HG03521 (cell line): ENCODE data around the gene GNAQ.

Experiments used
- ATAC-seq: cut with Tn5 transposase; IDR thresholded peaks from one replicate; pipeline ENCODE4 v1.9.1; 2021; ENCODE audit warnings: mild to moderate bottlenecking, moderate library complexity; ENCODE audit not compliant: unreplicated experiment

Gene GNAQ

DNA sequence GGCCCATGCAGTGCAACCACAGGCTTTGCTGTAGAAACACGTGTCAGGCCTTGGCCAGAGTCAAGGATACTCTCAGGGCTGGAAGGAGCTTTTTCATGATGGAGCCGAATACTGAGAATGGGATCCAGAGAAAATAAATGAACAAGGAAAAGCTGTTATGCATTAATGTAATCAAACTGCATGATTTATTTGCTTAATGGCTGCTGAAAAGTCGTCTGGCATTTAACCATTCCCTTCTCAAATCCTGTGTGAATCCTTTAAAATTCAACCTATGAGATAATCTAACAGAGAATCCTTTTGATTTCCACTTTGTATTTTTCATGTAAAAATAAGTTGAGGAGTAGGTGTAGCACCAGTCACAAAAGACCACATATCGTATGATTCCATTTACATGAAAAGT, 359.4 kb downstream of the GNAQ start:
- ATAC-seq = no peak

DNA sequence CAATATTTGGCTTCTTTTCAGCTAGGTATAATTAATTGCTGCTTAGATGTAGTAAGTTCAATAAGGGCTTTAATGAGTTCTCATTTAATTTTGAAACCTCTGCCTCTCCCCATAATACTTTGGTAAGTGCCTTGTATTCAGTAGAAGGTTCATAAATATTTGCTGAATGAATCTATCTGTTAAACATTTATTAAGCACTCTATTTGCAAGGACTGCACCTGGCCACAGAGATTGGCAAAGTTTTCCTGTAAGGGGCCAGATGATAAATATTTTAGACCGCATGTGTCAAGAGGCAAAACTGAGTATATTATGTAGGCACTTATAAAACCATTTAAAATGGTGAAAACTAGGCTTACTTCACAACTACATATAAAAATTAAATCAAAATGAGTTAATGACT, 364.5 kb downstream of the GNAQ start:
- ATAC-seq = no peak
